Left renal pelvis (tissue), 4 donors: ENCODE measurements around the gene TUFM. TPM values are rescaled to one million over a fixed set of nuclear protein-coding genes. Genes with fewer than 3 reads are reported as not detected.
"Not testable (repeated sequence)": the region's sequence is repeated elsewhere in the genome, so short reads cannot be mapped to it uniquely, and the experiment has no call there.

ENCODE experiments used
- DNase-seq, 4 donors: peaks; one replicate each; pipeline ENCODE4 v3.0.0-alpha.2; 2013; ENCODE audit warnings: low read depth in 4 of 4, low spot score in 3 of 4
- polyA plus RNA-seq, 4 donors: library from polyadenylated mRNA; unstranded; fragments of 120-200 nt; gene quantifications; one replicate each; pipeline ENCODE4 v1.2.1, GENCODE V29; 2013; ENCODE audit not compliant: insufficient read length in 4 of 4

The TUFM gene
- polyA plus RNA-seq, 4 donors, result 113 to 227 (median 198) TPM

GRCh38 chr16:28839899-28840298 lies 6.2 kb downstream of the TUFM start:
- DNase-seq, result no peak

DNA sequence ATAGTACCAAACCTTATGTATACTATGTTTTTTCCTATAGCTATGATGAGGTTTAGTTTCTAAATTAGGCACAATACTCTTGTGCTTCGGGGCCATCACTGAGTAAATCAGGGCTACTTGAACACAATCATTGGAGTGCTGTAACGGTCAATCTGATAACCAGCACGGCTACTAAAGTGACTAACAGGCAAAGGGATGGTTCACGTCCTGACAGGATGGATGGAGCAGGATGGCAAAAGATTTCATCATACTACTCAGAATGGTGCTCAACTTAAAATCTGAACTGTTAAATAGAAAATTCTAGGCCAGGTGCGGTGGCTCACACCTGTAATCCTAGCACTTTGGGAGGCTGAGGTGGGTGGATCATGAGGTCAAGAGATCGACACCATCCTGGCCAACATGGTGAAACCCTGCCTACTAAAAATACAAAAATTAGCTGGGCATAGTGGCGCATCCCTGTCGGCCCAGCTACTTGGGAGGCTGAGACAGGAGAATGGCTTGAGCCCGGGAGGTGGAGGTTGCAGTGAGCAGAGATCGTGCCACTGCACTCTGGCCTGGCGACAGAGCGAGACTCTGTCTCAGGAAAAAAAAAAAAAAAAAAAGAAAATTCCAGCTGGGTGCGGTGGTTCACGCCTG lies 7.0 kb downstream of the TUFM start:
- DNase-seq, result no peak

GRCh38 chr16:28838558-28838918 lies 7.6 kb downstream of the TUFM start:
- no peak for DNase-seq

- DNase-seq, result no peak
Observed at GRCh38 chr16:28837672-28838557, 8.2 kb downstream of the TUFM start.

GRCh38 chr16:28836761-28837064 lies 9.4 kb downstream of the TUFM start:
- no peak for DNase-seq

DNA sequence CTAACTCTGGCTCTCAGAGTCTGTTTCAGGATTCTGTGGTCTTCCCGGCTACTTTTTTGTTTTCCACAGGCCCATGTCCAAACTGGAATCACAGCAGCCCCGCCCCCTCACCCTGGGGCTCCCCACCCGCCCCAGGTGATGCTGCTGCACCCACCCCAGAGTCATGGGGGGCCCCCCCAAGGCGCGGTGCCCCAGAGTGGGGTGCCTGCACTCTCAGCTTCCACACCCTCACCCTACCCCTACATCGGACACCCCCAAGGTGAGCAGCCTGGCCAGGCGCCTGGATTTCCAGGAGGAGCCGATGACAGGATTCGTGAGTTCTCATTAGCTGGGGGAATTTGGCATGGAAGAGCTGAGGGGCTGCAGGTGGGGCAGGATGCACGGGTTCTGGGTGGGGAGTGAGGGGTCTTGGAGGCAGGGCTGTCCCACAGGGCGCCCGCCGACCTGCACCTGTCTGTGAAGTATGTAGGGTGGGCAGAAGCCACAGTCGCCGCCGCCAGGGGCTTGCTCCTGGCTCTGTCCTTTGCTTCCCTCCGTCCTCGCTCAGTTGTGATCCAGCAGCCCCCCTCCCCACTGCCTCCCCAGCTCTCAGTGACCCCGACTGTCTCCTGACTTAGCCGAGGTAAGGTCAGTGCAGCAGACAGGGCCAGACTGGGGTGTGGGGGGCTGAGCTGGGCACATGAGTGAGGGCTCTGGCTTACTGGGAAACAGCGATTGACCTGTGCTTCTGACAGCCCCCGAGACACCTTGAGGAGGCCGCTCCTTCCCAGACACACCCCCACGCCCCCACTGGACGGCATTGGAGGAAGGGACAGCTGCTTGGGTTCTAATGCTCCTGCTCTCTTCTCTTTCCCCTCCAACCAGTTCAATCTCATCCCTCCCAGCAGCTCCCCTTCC lies 10.0 kb downstream of the TUFM start:
- no peak for DNase-seq

GRCh38 chr16:28834873-28835863 lies 11.0 kb downstream of the TUFM start:
- DNase-seq, result no peak

DNA sequence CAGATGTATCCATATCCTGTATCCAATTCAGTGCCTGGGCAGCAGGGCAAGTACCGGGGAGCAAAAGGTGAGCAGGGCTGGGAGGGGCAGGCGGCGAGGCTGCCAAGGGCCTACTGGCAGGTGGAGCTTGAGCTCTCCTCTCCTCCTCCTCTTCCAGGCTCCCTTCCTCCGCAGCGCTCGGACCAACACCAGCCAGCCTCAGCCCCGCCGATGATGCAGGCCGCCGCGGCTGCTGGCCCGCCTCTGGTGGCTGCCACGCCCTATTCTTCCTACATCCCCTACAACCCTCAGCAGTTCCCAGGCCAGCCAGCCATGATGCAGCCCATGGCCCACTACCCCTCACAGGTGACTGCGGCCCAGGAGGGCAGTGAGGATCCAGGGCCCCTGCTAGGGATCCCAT lies 11.8 kb downstream of the TUFM start:
- DNase-seq, result no peak

DNA sequence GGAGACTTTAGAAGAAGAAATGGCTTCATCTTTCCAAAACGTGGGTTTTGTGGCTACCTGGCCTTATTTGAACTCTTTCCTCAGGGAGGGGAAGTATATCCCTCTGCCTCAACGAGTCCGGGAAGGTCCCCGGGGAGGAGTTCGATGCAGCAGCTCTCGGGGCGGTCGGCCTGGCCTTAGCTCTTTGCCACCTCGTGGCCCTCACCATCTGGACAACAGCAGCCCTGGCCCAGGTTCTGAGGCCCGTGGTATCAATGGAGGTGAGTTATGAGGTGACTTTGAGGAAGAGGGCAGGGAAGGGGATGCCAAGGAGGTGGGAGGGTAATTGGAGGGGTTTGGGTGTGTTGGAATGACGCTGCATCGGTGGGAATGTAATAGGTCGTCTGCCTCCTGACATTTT lies 15.6 kb downstream of the TUFM start:
- DNase-seq, result no peak

GRCh38 chr16:28829747-28830146 lies 16.4 kb downstream of the TUFM start:
- DNase-seq, result no peak

- DNase-seq, result no peak
Observed at GRCh38 chr16:28826141-28826540, 20.0 kb downstream of the TUFM start.

DNA sequence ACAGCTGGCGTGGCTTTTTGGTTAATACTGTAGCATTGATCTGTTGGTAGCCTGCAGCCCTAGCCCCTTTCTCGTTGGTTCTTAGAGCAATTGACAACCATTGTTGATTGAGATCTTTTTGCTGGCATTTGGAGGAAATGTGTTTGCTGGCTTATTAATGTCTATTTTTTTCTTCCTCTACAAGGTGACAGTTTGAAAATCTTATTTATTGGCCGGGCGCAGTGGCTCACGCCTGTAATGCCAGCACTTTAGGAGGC lies 21.5 kb downstream of the TUFM start:
- DNase-seq, result no peak

DNA sequence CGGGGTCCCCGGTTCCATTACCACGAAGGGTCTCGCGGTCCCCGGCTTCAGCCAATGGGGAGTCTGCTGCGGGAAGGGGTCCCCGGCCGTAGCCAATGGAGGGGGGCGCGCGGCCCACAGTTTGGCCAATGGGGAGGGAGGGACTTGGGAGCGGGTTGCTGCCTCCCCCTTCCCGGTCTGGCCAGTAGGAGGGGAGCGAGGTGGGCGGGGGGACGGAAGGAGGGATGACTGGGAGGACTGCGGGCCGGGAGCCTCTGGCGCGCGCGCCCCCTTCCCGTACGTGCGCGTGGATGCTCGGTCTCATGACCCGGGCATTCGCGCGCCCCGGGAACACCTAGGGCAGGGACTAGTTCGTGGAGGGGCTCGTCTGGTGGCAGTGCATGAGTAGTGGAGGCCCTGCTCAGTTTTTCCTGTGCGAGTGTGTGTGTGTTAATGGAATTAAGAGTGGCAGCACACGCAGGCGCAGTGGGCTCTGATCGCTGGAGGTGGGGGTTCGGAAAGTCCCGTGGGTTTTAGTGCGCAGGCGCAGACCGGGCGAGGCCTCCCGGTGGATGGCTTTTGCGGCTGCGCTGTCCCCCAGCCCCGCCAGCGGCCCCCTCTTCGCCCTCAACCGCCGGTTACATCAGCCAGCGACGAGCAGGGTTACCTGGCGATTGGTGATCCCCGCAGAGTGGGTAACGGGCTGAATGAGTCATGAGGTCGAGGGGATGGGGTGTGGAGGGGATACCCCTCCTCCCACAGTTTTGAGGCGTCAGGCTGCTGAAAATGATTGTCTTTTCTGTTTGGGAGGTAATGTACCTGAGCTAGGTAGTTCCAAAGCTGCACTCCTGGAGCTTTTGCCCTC lies 22.1 kb downstream of the TUFM start:
- DNase-seq, result peak; percentile 90 to 96 (median 94)

- DNase-seq, result no peak
Observed at GRCh38 chr16:28823291-28823872, 22.8 kb downstream of the TUFM start.

- peak; percentile 90 to 93 (median 91) for DNase-seq
Observed at GRCh38 chr16:28822520-28823290, 23.4 kb downstream of the TUFM start, which contains the start of gene ATXN2L. ATXN2L (plus strand) TSS chr16:28822999; CDS start chr16:28823260, 261 bp downstream.

GRCh38 chr16:28821874-28822519 lies 24.2 kb downstream of the TUFM start:
- no peak for DNase-seq

- DNase-seq, result not testable (repeated sequence)
Observed at GRCh38 chr16:28820546-28820945, 25.6 kb downstream of the TUFM start.

GRCh38 chr16:28820016-28820415 lies 26.1 kb downstream of the TUFM start:
- no peak for DNase-seq
